ENCODE results near the gene JAG2. TPM values are rescaled to one million over a fixed set of nuclear protein-coding genes. Genes with fewer than 3 reads are reported as not detected.

Gene JAG2
- polyA plus RNA-seq, 1 experiment, result 0.22 TPM

DNA sequence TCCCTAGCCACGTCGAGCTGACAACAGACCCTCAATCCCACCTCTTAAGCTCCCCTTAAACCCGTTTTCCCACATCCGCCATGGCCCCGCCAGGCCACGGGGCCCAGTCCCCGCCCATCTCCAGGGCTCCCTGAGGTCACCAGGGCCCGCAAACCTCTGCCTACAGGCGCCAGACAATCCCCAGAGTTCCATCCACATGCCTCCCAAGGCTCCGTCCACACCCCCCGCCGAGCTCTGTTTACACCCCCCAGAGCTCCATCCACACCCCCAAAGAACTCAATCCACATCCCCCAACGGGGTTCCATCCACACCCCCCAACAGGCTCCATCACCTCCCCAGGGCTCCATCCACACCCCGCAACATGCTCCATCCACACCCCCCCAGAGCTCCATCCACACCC, 9.2 kb downstream of the JAG2 start:
- TF ChIP-seq, protein P1, sequence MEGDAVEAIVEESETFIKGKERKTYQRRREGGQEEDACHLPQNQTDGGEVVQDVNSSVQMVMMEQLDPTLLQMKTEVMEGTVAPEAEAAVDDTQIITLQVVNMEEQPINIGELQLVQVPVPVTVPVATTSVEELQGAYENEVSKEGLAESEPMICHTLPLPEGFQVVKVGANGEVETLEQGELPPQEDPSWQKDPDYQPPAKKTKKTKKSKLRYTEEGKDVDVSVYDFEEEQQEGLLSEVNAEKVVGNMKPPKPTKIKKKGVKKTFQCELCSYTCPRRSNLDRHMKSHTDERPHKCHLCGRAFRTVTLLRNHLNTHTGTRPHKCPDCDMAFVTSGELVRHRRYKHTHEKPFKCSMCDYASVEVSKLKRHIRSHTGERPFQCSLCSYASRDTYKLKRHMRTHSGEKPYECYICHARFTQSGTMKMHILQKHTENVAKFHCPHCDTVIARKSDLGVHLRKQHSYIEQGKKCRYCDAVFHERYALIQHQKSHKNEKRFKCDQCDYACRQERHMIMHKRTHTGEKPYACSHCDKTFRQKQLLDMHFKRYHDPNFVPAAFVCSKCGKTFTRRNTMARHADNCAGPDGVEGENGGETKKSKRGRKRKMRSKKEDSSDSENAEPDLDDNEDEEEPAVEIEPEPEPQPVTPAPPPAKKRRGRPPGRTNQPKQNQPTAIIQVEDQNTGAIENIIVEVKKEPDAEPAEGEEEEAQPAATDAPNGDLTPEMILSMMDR (IDR thresholded peaks at IDR 0.05; ENCODE audit: low read depth, low read length), result no peak
- POLR2A ChIA-PET, result no interaction called here
- no peak for DNase-seq (ENCODE audit: low read depth, low spot score)
- H3K27me3 ChIP-seq (ENCODE audit: control insufficient read depth, insufficient read depth, low read length), result peaks cover 9% of the 10 kb centered on the region
- no peak overlapping the region for H3K4me3 ChIP-seq (ENCODE audit: low read depth, low read length)
- H3K27ac ChIP-seq (ENCODE audit: low read depth, low read length), result no peak overlapping the region
- CTCF ChIA-PET, result interaction anchor here (0.6 to 1.0 kb wide), 2 partner anchors 13 to 193 kb away, joined by 3 to 9 read pairs; no protein-coding TSS in a partner anchor
- peaks cover 5% of the 10 kb centered on the region for H3K9me3 ChIP-seq (ENCODE audit: control insufficient read depth, insufficient read depth, low read length)

DNA sequence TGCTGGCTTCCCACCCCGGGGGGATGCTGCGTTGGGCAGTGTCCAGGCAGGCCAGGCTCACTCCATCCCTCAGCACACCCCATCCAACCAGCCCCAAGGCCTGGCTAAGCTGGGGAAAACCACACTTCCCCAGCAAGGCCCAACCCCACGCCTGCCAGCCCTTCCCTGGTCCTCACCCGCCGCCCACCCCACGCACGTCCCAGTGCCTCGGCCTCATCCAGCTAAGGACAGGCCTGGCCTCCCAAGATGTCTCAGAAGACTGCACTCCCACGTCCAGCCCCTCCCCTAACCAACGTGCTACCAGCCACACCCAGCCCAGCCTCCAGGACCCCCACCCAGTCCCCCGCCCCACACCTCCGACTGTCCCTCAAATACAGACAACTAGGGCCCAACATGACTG, 9.8 kb downstream of the JAG2 start:
- peaks cover 9% of the 10 kb centered on the region for H3K27me3 ChIP-seq (ENCODE audit: control insufficient read depth, insufficient read depth, low read length)
- no peak overlapping the region for H3K4me3 ChIP-seq (ENCODE audit: low read depth, low read length)
- TF ChIP-seq, protein P1 (IDR thresholded peaks at IDR 0.05; ENCODE audit: low read depth, low read length), result no peak
- POLR2A ChIA-PET, result no interaction called here
- DNase-seq (ENCODE audit: low read depth, low spot score), result no peak
- peaks cover 5% of the 10 kb centered on the region for H3K9me3 ChIP-seq (ENCODE audit: control insufficient read depth, insufficient read depth, low read length)
- CTCF ChIA-PET, result no interaction called here
- no peak overlapping the region for H3K27ac ChIP-seq (ENCODE audit: low read depth, low read length)

DNA sequence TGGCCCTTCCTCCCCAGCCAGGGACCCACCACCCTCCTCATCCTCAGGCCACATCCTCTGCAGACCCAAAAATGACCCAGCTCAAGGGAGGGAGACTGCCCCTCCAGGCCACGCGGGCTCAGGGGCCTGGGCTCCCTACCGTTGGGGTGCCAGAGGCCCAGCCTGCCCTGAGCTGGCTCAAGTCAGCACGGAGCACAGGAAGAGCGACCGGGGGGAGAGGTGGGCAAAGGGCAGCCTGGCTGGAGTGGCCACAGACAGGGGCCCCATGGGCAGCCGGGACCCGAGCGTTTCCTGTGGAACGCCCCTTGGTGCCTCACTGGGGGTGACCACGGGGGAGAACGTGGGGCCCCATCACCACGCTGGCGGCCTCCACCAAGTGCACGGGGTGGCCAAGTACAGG, 10.7 kb downstream of the JAG2 start:
- Histone ChIP-seq H3K27ac (ENCODE audit: low read depth, low read length) (no peak overlapping the region), H3K9me3 (ENCODE audit: control insufficient read depth, insufficient read depth, low read length) (peaks cover 5% of the 10 kb centered on the region), H3K4me3 (ENCODE audit: low read depth, low read length) (no peak overlapping the region), H3K27me3 (ENCODE audit: control insufficient read depth, insufficient read depth, low read length) (peaks cover 9% of the 10 kb centered on the region)
- DNase-seq (ENCODE audit: low read depth, low spot score), result no peak
- TF ChIP-seq, protein P1 (IDR thresholded peaks at IDR 0.05; ENCODE audit: low read depth, low read length), result no peak
- POLR2A ChIA-PET, result no interaction called here
- CTCF ChIA-PET, result no interaction called here

DNA sequence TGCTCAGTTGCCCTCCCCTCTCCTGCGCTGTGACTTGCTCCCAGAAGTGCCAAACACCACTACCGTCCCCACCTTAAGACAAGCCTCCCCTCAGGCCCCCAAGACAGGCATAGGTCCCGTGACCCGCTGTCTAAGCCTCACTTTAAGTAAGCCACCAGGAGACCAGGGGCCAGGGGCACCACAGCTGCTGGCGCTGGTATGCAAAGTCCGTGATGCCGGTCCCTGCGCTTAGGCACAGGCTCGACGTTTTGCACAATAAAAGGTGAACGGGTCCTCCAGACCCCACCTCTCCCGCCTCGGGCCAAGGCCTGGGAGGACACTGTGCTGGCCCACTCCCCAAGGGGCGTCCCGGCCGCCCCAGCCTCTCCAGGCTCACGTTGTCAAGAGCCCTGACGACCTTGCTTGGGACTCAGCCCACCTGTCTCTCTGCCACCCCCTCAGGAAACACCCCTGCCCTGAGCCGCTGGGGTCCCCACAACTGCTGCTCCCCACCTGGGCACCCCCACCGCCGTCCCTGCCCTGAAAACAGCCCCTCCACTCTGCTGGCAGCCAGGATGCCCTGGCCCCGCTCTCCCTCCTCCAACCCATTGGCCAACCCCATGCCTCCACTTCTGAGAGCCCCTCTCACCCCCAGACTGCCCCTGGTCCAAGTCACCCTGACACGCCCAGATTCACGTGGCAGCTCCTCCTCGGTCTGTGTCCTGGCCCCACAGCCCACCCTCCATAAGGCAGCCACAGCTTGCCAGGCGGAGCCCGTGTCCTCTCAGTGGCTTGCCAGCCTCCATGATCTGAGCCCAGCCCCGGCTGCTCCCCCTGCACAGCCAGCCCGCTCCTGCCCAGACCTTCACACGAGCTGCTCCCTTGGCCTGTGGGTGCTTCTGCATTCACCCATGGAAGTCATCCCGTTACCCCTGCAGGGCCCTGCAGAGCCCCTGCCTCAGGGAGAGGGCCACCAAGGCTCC, 11.9 kb downstream of the JAG2 start:
- CTCF ChIA-PET, result no interaction called here
- DNase-seq (ENCODE audit: low read depth, low spot score), result no peak
- no peak overlapping the region for H3K27ac ChIP-seq (ENCODE audit: low read depth, low read length)
- POLR2A ChIA-PET, result no interaction called here
- H3K27me3 ChIP-seq (ENCODE audit: control insufficient read depth, insufficient read depth, low read length), result peaks cover 9% of the 10 kb centered on the region
- no peaks in the 10 kb centered on the region; the same call in 1 of the 2 replicates for H3K9me3 ChIP-seq (ENCODE audit: control insufficient read depth, insufficient read depth, low read length)
- TF ChIP-seq, protein P1 (IDR thresholded peaks at IDR 0.05; ENCODE audit: low read depth, low read length), result no peak
- no peak overlapping the region for H3K4me3 ChIP-seq (ENCODE audit: low read depth, low read length)

DNA sequence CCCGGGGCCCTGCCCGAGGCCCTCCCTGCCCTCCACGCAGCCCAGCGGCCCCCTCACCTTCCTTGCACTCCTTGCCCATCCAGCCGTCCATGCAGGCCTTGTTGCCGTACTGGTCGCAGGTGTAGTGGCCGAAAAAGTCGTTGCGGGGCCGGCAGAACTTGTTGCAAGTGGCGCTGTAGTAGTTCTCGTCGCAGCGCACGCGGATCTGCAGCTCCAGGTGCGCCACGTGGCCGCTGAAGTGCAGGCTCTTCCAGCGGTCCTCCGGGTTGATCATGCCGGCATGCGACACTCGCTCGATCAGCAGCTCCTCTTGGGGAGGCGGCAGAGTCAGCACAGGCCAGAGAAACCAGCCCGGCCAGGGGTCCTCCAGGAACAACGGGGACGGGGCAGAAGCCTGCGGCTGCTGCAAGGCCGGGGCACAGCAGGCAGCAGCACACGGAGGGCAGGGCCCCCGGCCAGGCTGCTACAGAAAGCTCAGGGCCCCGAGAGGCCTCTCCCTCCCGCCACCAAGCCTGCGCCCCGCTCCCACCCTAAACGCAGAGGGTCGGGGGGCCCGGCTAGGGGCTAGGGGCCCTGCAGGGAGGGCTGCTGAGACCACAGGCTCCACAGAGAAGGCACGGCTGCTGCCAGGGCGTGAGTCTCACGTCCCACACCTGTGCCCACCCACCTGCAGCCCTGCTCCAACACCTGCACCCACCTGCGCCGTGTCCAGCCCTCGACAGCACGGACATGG, 12.7 kb downstream of the JAG2 start:
- Histone ChIP-seq H3K9me3 (ENCODE audit: control insufficient read depth, insufficient read depth, low read length) (no peaks in the 10 kb centered on the region; the same call in 1 of the 2 replicates), H3K27me3 (ENCODE audit: control insufficient read depth, insufficient read depth, low read length) (peaks cover 9% of the 10 kb centered on the region), H3K4me3 (ENCODE audit: low read depth, low read length) (no peak overlapping the region), H3K27ac (ENCODE audit: low read depth, low read length) (no peak overlapping the region)
- TF ChIP-seq, protein P1 (IDR thresholded peaks at IDR 0.05; ENCODE audit: low read depth, low read length), result no peak
- POLR2A ChIA-PET, result no interaction called here
- CTCF ChIA-PET, result no interaction called here
- no peak for DNase-seq (ENCODE audit: low read depth, low spot score)
